ENCODE measurements around the gene C1QL1. TPM values are rescaled to one million over a fixed set of nuclear protein-coding genes. Genes with fewer than 3 reads are reported as not detected.

C1QL1 gene
- total and polyA plus RNA-seq, 2 experiments from 2014 or later = 0.14 to 0.86 TPM

DNA sequence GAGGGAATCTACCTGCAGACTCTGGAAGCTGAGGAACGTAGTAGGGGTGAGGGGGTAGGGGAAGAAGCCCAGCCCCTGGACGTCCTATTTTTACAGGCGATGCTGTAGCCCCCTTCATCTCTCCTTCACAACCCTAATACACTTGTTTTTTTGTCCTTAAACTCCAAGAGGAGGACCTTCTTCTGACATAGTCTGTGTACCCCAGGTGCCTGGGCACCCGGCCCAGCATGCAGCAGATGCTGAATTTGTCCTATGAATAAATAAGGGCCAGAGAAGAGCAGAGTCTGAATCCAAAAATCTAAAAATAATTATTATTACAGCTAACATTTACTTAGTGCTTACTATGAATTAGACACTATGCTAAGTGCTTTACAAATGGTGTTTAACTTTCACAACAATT is 25.6 kb downstream of the C1QL1 start:
- no peak overlapping the region for H3K4me2 ChIP-seq (ENCODE audit: unreplicated experiment)
- H3K36me3 ChIP-seq (ENCODE audit: low read depth) = 0 out of 2 replicates have a peak, but pooled peaks cover 5% of the 10 kb centered on the region
- 93 to 98% methylated on average over 4 of the region's 4 CpGs for WGBS, 2 experiments (ENCODE audit: low coverage in 1 of 2, low lambda C conversion rate in 2 of 2, missing lambda C conversion rate in 2 of 2)

DNA sequence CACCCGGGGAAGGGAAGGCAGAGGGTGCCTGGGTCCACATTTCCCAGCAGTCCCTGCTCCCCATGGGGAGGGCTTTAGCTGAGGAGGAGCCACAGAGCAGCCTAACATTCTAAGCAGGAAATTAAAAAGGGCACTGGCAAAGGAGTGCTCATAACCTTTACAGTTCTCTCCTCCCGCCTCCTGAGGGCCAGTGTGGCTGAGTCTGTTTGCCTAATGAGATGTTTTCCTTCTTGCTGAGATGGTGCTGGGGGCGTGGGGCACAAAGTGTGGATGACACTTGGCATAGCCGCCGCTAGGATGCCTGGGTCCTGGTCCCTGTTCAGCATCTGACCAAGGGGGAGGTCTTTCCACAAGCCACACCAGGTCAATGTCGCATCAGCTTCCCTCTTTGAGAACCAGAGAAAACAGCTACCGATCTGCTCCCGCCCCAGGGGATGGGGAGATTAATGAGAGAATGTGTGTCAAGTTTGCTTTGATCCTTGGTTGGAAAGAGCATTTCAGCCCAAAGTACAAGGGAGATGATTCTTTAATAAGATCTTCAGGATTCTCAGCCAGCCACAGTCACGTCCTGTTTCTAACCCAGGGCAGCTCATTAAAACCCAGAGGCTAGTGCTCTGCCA is 26.3 kb downstream of the C1QL1 start:
- Histone ChIP-seq H3K4me2 (ENCODE audit: unreplicated experiment) (no peak overlapping the region), H3K4me1 (ENCODE audit: insufficient read depth) (peaks cover 13% of the 10 kb centered on the region), H4K20me1 (ENCODE audit: insufficient read depth) (no peaks in the 10 kb centered on the region), H3K27ac (no peak overlapping the region), H3K36me3 (ENCODE audit: low read depth) (peaks cover 9% of the 10 kb centered on the region; the same call in 1 of the 2 replicates), H3K9ac (no peak overlapping the region), H2AFZ (peak overlapping the region; percentile 25), H3K4me3 (no peak overlapping the region), H3K9me2 (ENCODE audit: insufficient read depth) (no peaks in the 10 kb centered on the region), H3K27me3 (replicated peaks; ENCODE audit: insufficient read depth) (no peaks in the 10 kb centered on the region), H3K9me3 (ENCODE audit: low read depth) (no peaks in the 10 kb centered on the region), H3K79me2 (ENCODE audit: insufficient read depth) (peaks cover 99% of the 10 kb centered on the region), H3F3A (ENCODE audit: insufficient read depth) (peaks cover 12% of the 10 kb centered on the region)
- no peak for DNase-seq
- 86 to 90% methylated on average over 9 of the region's 9 CpGs for whole genome bisulfite sequencing, 2 experiments (ENCODE audit: low coverage in 1 of 2, low lambda C conversion rate in 2 of 2, missing lambda C conversion rate in 2 of 2)
- TF ChIP-seq EZH2 (IDR thresholded peaks at IDR 0.05; ENCODE audit: insufficient read depth, poor library complexity, severe bottlenecking) (no peak), EZH2phosphoT487 (IDR thresholded peaks at IDR 0.05; ENCODE audit: insufficient read depth, low read depth) (no peak)
- in situ Hi-C loops (cut with MboI) = no loop called here

More for the DNA sequence above, 25.6 kb downstream of the C1QL1 start:
- no peak overlapping the region for H3K27ac ChIP-seq
- in situ Hi-C loops (cut with MboI) = no loop called here
- no peak overlapping the region for H3K9ac ChIP-seq
- DNase-seq = no peak
- H3K9me3 ChIP-seq (ENCODE audit: low read depth) = no peaks in the 10 kb centered on the region
- H3K4me3 ChIP-seq = no peak overlapping the region
- no peaks in the 10 kb centered on the region for H3K9me2 ChIP-seq (ENCODE audit: insufficient read depth)
- H3K27me3 ChIP-seq (replicated peaks; ENCODE audit: insufficient read depth) = no peaks in the 10 kb centered on the region
- peaks cover 99% of the 10 kb centered on the region for H3K79me2 ChIP-seq (ENCODE audit: insufficient read depth)
- peaks cover 13% of the 10 kb centered on the region for H3K4me1 ChIP-seq (ENCODE audit: insufficient read depth)
- no peaks in the 10 kb centered on the region for H4K20me1 ChIP-seq (ENCODE audit: insufficient read depth)
- peak overlapping the region; percentile 25; the same call in 1 of the 2 replicates for H2AFZ ChIP-seq
- TF ChIP-seq EZH2 (IDR thresholded peaks at IDR 0.05; ENCODE audit: insufficient read depth, poor library complexity, severe bottlenecking) = no peak
- TF ChIP-seq EZH2phosphoT487 (IDR thresholded peaks at IDR 0.05; ENCODE audit: insufficient read depth, low read depth) = no peak
- peaks cover 12% of the 10 kb centered on the region for H3F3A ChIP-seq (ENCODE audit: insufficient read depth)

DNA sequence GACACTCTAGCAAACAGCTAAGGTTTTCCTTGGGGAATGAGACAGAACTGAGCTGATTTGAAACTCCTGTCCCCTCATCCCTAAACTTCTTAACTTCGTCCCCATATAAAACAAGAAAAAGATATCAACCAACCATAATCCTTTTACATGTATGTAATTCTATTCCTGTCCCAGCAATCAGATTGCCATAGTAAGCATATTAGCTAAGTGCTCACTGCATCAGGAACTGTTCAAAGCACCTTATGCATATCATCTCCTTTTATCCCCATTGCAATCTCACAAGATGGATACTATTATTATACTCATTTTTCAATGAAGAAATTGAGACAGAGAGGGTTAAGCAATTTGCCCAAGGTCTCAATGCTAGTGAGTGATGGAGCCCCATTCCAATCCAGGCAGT is 27.3 kb downstream of the C1QL1 start:
- in situ Hi-C loops (cut with MboI) = no loop called here
- peaks cover 90% of the 10 kb centered on the region for H3K79me2 ChIP-seq (ENCODE audit: insufficient read depth)

DNA sequence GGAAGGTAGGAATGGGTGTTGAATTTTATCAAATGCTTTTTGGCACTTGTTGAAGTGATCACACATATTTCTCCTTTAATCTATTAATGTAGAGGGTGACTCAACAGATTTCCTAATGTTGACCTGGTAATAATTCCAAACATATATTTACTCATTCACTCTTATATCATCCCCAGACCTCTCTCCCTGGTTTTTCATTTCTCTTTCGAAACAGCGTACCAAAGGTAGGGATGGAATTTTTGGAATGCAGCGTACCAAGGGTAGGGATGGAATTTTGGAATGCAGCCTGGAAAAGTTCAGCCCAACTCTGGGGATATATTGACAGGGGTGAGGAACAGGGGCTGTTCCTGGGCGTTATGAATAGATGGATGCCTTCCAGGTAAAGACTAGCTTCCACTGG is 27.8 kb downstream of the C1QL1 start:
- Histone ChIP-seq H4K20me1 (ENCODE audit: insufficient read depth) (no peaks in the 10 kb centered on the region), H3K27ac (no peak overlapping the region; the same call in 1 of the 2 replicates), H2AFZ (no peak overlapping the region), H3K4me2 (ENCODE audit: unreplicated experiment) (peak overlapping the region; percentile 44), H3K79me2 (ENCODE audit: insufficient read depth) (peaks cover 86% of the 10 kb centered on the region), H3K9me2 (ENCODE audit: insufficient read depth) (no peaks in the 10 kb centered on the region), H3K27me3 (replicated peaks; ENCODE audit: insufficient read depth) (no peaks in the 10 kb centered on the region), H3K9me3 (ENCODE audit: low read depth) (no peaks in the 10 kb centered on the region), H3K4me3 (no peak overlapping the region), H3F3A (ENCODE audit: insufficient read depth) (peaks cover 12% of the 10 kb centered on the region), H3K4me1 (ENCODE audit: insufficient read depth) (peaks cover 13% of the 10 kb centered on the region), H3K36me3 (ENCODE audit: low read depth) (peaks cover 9% of the 10 kb centered on the region; the same call in 1 of the 2 replicates), H3K9ac (no peak overlapping the region)
- TF ChIP-seq EZH2 (IDR thresholded peaks at IDR 0.05; ENCODE audit: insufficient read depth, poor library complexity, severe bottlenecking) (no peak), EZH2phosphoT487 (IDR thresholded peaks at IDR 0.05; ENCODE audit: insufficient read depth, low read depth) (no peak)
- in situ Hi-C loops (cut with MboI) = no loop called here
- WGBS, 2 experiments (ENCODE audit: low coverage in 1 of 2, low lambda C conversion rate in 2 of 2, missing lambda C conversion rate in 2 of 2) = 50 to 59% methylated on average over 4 of the region's 4 CpGs
- DNase-seq = peak; percentile 51

More for the DNA sequence above, 27.3 kb downstream of the C1QL1 start:
- H3F3A ChIP-seq (ENCODE audit: insufficient read depth) = peaks cover 12% of the 10 kb centered on the region
- peaks cover 9% of the 10 kb centered on the region; the same call in 1 of the 2 replicates for H3K36me3 ChIP-seq (ENCODE audit: low read depth)
- no peak overlapping the region for H2AFZ ChIP-seq
- no peak overlapping the region for H3K9ac ChIP-seq
- TF ChIP-seq EZH2 (IDR thresholded peaks at IDR 0.05; ENCODE audit: insufficient read depth, poor library complexity, severe bottlenecking) (no peak), EZH2phosphoT487 (IDR thresholded peaks at IDR 0.05; ENCODE audit: insufficient read depth, low read depth) (no peak)
- H3K9me2 ChIP-seq (ENCODE audit: insufficient read depth) = no peaks in the 10 kb centered on the region
- H3K9me3 ChIP-seq (ENCODE audit: low read depth) = no peaks in the 10 kb centered on the region
- H4K20me1 ChIP-seq (ENCODE audit: insufficient read depth) = no peaks in the 10 kb centered on the region
- H3K27me3 ChIP-seq (replicated peaks; ENCODE audit: insufficient read depth) = no peaks in the 10 kb centered on the region
- H3K4me2 ChIP-seq (ENCODE audit: unreplicated experiment) = peak overlapping the region; percentile 44
- no peak for DNase-seq
- no peak overlapping the region; the same call in 1 of the 2 replicates for H3K27ac ChIP-seq
- H3K4me1 ChIP-seq (ENCODE audit: insufficient read depth) = peaks cover 13% of the 10 kb centered on the region
- no peak overlapping the region for H3K4me3 ChIP-seq
- WGBS, 2 experiments (ENCODE audit: low coverage in 1 of 2, low lambda C conversion rate in 2 of 2, missing lambda C conversion rate in 2 of 2) = 88 to 93% methylated on average over 1 of the region's 1 CpG
